Measurements from ENCODE around the gene OCA2.

The OCA2 gene

GRCh38 chr15:28120359-28120640 is 21.2 kb upstream of the OCA2 start:
- no peak for DNase-seq (ENCODE audit: low spot score)

GRCh38 chr15:28118531-28118930 is 19.4 kb upstream of the OCA2 start:
- DNase-seq (ENCODE audit: low spot score), result no peak

DNA sequence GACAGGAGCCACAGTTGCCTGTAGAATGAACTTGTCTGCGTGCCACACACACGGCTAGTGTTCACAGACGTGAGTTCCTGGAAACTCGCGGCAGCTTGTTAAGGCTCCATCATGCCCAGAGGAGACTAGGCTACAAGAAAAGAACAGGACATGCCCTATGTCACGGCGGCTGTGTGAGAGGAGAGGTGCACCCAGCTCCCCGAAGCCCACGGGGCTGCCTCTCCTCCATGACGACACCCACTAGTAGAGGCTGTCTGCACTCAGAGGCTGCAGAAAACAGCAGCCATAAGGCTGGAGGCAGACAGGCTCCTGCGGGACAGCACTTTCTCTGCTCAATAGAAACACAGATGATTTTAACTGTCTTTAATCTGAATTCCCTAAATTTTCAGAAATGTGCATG is 19.0 kb upstream of the OCA2 start:
- DNase-seq (ENCODE audit: low spot score), result no peak

GRCh38 chr15:28117432-28117990 is 18.4 kb upstream of the OCA2 start:
- no peak for DNase-seq (ENCODE audit: low spot score)

DNA sequence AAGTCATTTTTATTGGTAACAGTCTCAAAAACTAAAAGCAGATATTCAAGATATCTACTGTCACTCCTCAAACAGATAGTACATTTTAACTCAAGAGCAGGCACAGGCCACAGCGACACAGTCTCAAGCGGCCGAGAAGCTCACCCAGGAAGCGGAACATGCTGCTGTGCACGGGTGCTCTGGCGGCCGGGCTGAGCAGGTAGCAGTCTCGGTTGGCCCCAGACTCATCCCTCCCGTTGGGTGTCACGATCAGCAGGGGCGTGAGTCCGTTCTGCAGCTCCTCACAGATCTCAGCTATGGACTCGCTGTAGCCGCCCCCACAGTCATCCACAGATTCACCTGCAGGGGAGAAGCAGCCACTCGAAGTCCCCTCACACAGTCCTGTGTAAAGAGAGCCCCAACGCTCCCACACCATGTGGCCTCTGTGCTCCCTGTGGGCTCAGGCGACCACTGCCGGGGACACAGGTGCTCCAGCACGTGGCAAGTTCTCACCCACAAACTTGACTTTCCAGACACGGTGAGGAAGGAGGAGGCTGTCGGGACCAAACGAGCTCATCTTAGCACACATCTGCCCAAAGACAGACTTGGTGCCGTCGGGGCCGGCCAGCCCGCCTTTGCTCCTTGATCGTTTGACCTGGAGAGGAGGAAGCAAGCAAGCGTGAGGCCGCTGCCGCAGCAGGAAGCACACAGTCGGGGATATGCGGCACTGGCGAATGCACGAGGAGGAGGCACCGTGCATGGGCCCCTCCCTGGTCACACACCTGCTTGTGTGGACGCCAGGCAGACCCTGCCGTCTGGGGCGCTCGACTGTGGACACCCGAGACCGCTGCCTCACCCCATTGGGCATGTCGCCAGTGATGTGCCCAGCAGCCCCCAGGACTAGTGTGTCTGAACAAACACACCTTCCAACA is 17.7 kb upstream of the OCA2 start:
- no peak for DNase-seq (ENCODE audit: low spot score)

- DNase-seq (ENCODE audit: low spot score), result no peak
Observed at GRCh38 chr15:28115871-28116270, 16.8 kb upstream of the OCA2 start.

DNA sequence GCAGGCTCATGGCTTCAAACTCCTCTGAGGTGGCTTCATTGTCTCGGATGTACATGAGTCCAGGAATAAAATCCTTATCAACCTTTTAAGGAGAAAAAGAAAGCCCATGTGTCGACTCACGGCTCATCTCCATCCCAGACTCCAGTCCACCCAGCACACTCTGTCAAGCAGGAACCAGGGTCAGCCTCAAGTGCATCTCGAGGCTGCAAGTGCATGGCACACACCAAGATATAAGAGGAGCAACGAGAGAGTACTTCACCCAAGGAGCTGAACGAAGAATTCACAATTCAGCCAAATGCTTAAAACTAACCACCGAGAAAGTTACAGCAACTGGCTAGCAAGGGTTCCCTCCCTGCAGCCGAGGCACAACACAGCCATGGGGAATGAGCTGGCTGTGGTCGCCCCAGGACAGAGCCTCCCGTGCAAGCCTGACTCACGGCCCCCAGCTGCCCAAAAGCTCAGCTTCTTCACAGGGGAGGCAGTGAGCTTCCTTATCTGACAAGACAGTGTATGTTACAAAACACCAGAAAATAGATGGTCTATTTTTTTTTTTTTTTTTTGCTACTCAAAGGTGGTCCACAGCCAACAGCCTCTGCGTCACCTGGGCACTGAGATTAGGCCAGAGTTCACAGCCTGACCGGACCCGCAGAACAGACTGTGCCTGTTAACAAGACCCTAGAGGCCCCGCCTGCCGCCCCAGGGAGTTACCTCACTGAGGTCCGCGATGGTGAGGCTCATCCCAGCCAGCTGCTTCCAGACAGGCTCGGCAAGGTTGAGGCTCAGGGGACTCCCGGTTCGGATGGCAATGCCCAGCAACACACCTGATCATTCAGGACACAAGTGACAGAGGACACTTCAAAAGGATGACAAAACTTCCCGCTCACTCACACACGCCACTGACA is 15.9 kb upstream of the OCA2 start:
- DNase-seq (ENCODE audit: low spot score), result no peak

DNA sequence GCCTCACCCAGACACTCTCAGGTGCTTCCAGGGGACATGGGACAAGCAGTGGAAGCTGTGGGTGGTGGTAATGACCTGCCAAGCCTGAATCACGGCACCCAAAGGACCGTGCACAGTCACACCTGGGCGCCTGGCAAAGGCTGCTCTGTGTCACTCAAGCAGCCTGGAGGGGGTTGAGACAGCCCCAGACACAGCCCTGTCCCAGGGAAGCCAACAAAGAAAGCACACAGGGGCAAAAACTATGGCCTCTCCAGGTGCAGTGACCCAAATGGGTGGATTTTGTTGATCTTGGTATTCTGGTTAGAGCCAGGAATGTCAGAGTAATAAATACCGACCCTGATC is 15.0 kb upstream of the OCA2 start:
- DNase-seq (ENCODE audit: low spot score), result no peak

DNA sequence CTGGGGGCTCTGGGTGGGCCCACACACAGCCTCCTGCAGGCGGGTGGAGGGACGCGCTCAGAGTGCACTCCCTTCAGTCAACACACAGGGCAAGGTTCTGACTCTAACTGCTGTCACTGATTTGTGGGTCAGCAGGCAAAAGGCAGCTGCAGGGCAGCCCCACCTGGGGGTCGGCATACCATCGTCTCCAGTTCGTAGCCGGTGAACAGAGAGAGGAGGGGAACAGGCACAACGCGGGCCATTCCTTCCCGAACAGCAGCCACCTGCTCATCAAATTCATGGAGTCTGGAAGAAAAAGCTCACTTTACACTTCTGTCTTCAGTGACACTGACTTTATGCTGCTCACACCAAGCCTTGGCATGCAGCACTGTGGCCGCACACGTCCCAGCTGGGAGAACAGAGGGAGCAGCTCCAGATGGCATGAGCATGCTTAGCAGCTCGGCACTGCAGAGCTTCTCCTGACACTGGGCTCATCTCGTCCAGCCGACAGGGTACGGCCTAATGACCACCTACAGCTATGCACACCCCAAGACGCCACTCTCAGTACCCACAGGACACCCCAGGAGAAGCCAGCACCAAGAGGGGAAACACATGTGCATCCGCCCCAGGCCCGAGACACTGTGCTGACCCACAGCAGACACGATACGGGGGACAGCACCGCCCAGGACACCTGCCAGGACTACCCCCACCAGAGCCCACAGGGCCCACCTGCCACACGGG is 14.4 kb upstream of the OCA2 start:
- DNase-seq (ENCODE audit: low spot score), result no peak

DNA sequence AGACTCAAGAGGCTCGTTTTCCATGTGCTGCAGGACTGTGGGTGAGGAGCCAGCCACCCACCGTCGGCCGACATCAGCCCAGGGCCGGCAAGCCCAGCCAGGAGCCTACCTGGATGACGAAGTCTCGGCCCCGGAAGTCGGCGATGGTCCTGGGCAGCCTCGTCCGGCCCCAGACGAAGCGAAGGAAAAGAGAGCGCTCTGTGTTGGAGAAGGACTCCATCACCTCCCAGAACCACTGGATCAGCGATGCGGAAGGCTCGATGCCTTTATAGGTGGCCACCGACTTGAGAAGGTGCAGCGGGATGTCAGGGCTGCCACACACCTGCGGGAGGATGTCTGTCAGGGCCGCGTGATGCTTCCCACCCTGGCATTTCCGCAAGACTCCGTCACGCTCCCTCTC is 13.8 kb upstream of the OCA2 start:
- DNase-seq (ENCODE audit: low spot score), result no peak

DNA sequence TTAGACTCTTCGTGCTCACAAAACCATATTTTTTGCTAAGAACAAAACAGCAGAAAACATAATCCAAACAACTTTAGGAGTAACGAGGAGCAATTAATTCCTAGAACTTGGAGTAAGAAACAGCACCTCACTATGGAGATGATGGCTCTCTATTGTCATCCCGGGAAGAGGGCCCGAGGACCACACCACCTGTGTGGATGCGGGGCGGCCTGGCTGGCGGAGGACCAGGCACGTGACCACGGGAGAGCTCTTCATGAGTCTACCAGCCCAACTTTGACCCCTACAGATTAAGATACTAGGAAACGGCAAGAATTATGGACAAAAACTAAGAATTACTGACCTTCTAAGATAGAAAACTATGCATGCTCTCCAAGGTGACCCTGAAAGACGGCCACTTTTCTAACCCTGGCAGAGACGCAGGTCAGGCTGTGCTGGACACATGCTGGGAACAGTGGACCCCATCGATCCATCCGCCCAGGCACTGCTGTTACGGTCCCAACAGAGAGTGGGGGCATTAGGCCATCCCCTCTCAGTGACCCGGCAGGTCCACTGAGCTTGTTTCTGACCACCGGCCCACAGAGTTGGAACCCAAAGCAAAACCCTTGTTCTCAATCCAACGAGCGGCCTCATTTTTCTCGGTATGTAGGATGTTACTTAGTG is 13.1 kb upstream of the OCA2 start:
- no peak for DNase-seq (ENCODE audit: low spot score)

DNA sequence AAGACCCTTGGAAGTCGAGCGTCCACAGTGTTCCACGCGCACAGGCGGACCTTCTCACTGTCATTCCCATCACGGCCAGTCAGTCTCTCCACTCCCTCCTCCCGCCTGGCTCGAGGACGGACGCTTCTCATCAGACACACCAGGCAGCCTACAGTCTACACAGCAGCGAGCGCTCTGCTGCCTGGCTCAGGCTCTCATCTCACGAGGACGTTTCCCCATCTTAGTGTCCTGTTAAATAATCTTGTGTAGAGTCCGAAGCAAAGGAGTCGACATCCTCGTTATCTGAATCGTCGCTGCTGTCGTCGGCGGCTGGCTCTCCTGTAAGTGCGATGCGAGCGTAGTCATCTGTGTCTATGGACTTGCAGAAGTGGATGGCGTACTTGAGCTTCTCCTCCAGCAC is 12.4 kb upstream of the OCA2 start:
- no peak for DNase-seq (ENCODE audit: low spot score)

DNA sequence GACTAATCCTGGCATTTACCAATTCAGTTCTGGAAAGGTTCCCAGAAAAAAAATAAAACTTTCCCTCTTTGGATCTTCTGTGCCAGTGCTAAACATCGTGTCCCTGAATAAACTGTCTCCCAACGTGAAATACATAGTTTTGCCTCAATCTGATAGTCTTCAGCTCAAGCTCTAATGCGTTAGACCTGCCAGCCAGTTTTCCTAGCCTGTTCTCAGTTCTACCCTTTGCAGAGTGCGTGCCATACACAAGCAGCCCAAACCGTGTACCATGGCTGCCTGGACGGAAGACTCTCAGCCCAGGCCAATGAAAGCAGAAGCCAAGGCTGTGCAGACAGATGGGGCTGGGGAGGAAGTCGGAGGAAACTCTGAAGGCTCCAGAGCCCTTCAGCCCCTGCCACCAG is 11.4 kb upstream of the OCA2 start:
- DNase-seq (ENCODE audit: low spot score), result peak; percentile 82

- no peak for DNase-seq (ENCODE audit: low spot score)
Observed at GRCh38 chr15:28109626-28110455, 10.7 kb upstream of the OCA2 start.

GRCh38 chr15:28107904-28108275 is 8.8 kb upstream of the OCA2 start:
- no peak for DNase-seq (ENCODE audit: low spot score)

- DNase-seq (ENCODE audit: low spot score), result peak; percentile 30
Observed at GRCh38 chr15:28107111-28107903, 8.2 kb upstream of the OCA2 start.

DNA sequence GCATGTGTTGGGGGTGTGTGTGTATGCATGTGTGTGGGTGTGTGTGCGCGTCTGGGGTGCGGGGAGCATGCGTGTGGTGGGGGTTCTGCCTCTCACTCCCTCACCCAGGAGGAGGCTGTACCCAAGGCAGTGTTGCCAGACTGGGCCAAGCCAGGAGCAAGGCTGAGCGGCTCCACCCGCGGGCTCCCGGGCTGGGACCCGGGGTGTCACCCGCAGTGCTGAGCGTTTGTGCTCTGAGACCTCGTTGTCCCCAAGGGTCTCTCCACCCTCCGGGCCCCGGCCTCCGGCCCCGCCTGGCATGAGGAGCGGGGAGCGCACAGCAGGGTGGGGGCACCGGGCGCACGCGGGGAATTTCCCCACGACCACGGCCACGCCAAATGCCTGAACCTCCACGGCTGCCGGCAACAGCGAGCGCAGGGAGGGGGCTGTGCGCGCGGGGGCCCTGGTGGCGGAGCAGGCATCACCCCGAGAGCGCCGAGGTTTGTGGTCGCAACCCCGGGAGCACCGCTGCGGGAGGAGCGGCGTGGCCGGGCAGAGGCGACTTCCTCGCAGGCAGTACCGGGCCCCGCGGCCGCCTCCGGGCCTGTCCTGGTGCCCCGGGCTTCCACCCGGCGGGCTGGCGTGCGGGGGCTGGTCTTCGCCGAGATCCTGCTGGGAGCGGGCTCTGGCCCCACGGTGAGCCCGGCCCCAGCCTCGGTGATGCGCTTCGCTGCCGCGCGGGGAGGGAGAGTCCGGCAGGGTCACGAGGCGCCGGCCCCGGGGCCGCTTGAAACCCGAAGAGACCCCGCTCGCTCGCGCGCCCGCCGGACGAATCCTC is 7.4 kb upstream of the OCA2 start:
- DNase-seq (ENCODE audit: low spot score), result peak; percentile 40

DNA sequence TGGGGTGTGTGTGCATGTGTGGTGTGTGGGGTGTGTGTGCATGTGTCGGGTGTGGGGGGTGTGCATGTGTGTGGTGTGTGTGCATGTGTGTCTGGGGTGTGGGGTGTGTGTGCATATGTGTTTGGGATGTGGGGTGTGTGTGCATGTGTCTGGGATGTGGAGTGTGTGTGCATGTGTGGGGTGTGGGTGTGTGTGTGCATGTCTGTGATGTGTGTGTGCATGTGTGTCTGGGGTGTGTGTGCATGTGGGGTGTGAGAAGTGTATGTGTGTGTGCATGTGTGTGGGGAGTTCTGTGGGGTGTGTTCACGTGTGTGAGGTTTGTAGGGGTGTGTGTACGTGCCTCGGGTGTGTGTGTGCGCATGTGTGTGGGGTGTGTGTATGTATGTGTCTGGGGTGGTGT is 6.7 kb upstream of the OCA2 start:
- DNase-seq (ENCODE audit: low spot score), result peak; percentile 5

GRCh38 chr15:28105224-28105791 is 6.2 kb upstream of the OCA2 start:
- peak; percentile 3 for DNase-seq (ENCODE audit: low spot score)
